Skin epidermis (tissue), 12 donors: Measurements from ENCODE around the gene NUMB.
"Not testable (repeated sequence)": the region's sequence is repeated elsewhere in the genome, so short reads cannot be mapped to it uniquely, and the experiment has no call there.

Experiments
- H3K27ac ChIP-seq, 21 experiments: fragments of 200-600 bp; sonication (generic) in 11 of 21; one replicate each; pipeline ENCODE4 v1.5.0; 2020; ENCODE audit warnings: mild to moderate bottlenecking in 3 of 21, inconsistent platforms in 2 of 21, moderate library complexity in 2 of 21
- H3K4me3 ChIP-seq, 7 experiments: fragments of 200-600 bp; sonication (generic) in 2 of 7; one replicate each; pipeline ENCODE4 v1.5.0; 2020; ENCODE audit warnings: inconsistent platforms in 2 of 7, mild to moderate bottlenecking in 2 of 7, moderate library complexity in 1 of 7

Gene NUMB

GRCh38 chr14:73374218-73374617, 84.1 kb downstream of the NUMB start:
- Histone ChIP-seq H3K27ac (no peak overlapping the region), H3K4me3 (no peak overlapping the region)

- Histone ChIP-seq H3K27ac (no peak overlapping the region), H3K4me3 (no peak overlapping the region)
Measured at GRCh38 chr14:73372529-73372928, 85.8 kb downstream of the NUMB start.

- Histone ChIP-seq H3K27ac (no peak overlapping the region), H3K4me3 (no peak overlapping the region)
Measured at GRCh38 chr14:73370561-73370960, 87.8 kb downstream of the NUMB start.

GRCh38 chr14:73369428-73369827, 88.9 kb downstream of the NUMB start:
- no peak overlapping the region for H3K27ac ChIP-seq
- H3K4me3 ChIP-seq, result no peak overlapping the region

GRCh38 chr14:73368616-73369015, 89.7 kb downstream of the NUMB start:
- no peak overlapping the region for H3K27ac ChIP-seq
- no peak overlapping the region for H3K4me3 ChIP-seq

GRCh38 chr14:73365727-73366126, 92.6 kb downstream of the NUMB start:
- Histone ChIP-seq H3K4me3 (no peak overlapping the region), H3K27ac (no peak overlapping the region)

GRCh38 chr14:73364559-73364958, 93.8 kb downstream of the NUMB start:
- Histone ChIP-seq H3K4me3 (no peak overlapping the region), H3K27ac (no peak overlapping the region)

- no peak overlapping the region for H3K27ac ChIP-seq
- H3K4me3 ChIP-seq, result no peak overlapping the region
Measured at GRCh38 chr14:73359445-73359844, 98.9 kb downstream of the NUMB start.

GRCh38 chr14:73358187-73358586, 100.2 kb downstream of the NUMB start:
- no peak overlapping the region for H3K27ac ChIP-seq
- H3K4me3 ChIP-seq, result no peak overlapping the region

- H3K27ac ChIP-seq, H3K4me3 ChIP-seq: not testable (repeated sequence)
Measured at GRCh38 chr14:73349091-73349490, 109.3 kb downstream of the NUMB start.

- Histone ChIP-seq H3K4me3 (no peak overlapping the region), H3K27ac (no peak overlapping the region)
Measured at GRCh38 chr14:73344319-73344718, 114.0 kb downstream of the NUMB start.

GRCh38 chr14:73342670-73343069, 115.7 kb downstream of the NUMB start:
- Histone ChIP-seq H3K4me3 (no peak overlapping the region), H3K27ac (no peak overlapping the region)

- Histone ChIP-seq H3K27ac (no peak overlapping the region), H3K4me3 (no peak overlapping the region)
Measured at GRCh38 chr14:73339846-73340595, 118.3 kb downstream of the NUMB start.

GRCh38 chr14:73339206-73339605, 119.1 kb downstream of the NUMB start:
- no peak overlapping the region for H3K27ac ChIP-seq

GRCh38 chr14:73338551-73338950, 119.8 kb downstream of the NUMB start:
- no peak overlapping the region for H3K27ac ChIP-seq

More at GRCh38 chr14:73339206-73339605, 119.1 kb downstream of the NUMB start:
- no peak overlapping the region for H3K4me3 ChIP-seq

GRCh38 chr14:73333031-73333430, 125.3 kb downstream of the NUMB start:
- Histone ChIP-seq H3K27ac (no peak overlapping the region), H3K4me3 (no peak overlapping the region)

More at GRCh38 chr14:73338551-73338950, 119.8 kb downstream of the NUMB start:
- no peak overlapping the region for H3K4me3 ChIP-seq

- H3K27ac ChIP-seq, result no peak overlapping the region
Measured at GRCh38 chr14:73325630-73326299, 132.6 kb downstream of the NUMB start.

GRCh38 chr14:73325063-73325462, 133.3 kb downstream of the NUMB start:
- Histone ChIP-seq H3K4me3 (no peak overlapping the region), H3K27ac (no peak overlapping the region)

More at GRCh38 chr14:73325630-73326299, 132.6 kb downstream of the NUMB start:
- no peak overlapping the region for H3K4me3 ChIP-seq

GRCh38 chr14:73324533-73324932, 133.8 kb downstream of the NUMB start:
- Histone ChIP-seq H3K27ac (no peak overlapping the region), H3K4me3 (no peak overlapping the region)

- H3K4me3 ChIP-seq, result no peak overlapping the region
- no peak overlapping the region for H3K27ac ChIP-seq
Measured at GRCh38 chr14:73323896-73324399, 134.4 kb downstream of the NUMB start.

GRCh38 chr14:73313151-73313550, 145.2 kb downstream of the NUMB start:
- Histone ChIP-seq H3K4me3 (no peak overlapping the region), H3K27ac (no peak overlapping the region)
